ENCODE results near the gene LGALS9B.
"Not testable (repeated sequence)": the region's sequence is repeated elsewhere in the genome, so short reads cannot be mapped to it uniquely, and the experiment has no call there.

LGALS9B gene

DNA sequence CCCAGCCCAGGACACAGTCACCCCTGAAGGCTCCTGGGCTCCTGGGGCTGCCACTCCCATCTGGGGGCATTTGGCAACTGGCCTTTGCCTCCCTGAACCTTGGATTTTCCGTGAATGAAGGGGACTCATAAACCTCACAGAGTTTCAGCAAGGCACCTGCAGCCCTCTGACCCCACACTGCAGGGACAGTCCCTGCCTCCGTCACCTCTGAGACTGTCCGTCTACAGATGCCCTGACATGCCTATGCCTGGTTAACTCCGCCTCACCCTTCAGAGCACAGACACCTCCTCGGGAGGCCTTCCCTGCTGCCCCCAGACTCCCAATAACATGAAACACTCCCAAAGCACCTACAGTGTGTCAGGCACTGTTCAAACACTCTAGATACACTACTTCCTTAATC, 786 bp downstream of the LGALS9B start:
- DNase-seq = not testable (repeated sequence)

DNA sequence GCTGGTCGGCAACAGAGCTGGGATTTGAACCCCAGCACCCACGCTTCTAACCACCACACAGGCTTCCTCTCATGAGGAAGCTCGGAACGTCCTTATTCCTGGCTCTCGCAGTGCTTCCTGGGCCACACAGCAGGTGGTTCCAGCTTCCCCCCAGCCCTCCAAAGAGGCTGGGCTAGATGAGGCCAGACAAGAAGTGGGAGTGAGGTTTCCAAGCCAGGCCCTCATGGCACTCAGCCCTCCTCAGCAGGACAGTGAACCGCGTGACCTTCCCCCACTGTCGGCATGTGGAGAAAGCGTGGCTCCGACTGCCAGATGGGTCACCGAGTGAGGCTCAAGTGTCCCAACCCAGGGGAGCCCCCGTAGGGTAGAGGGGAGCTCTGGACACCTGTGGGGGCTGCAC, 1.8 kb downstream of the LGALS9B start:
- DNase-seq = not testable (repeated sequence)

DNA sequence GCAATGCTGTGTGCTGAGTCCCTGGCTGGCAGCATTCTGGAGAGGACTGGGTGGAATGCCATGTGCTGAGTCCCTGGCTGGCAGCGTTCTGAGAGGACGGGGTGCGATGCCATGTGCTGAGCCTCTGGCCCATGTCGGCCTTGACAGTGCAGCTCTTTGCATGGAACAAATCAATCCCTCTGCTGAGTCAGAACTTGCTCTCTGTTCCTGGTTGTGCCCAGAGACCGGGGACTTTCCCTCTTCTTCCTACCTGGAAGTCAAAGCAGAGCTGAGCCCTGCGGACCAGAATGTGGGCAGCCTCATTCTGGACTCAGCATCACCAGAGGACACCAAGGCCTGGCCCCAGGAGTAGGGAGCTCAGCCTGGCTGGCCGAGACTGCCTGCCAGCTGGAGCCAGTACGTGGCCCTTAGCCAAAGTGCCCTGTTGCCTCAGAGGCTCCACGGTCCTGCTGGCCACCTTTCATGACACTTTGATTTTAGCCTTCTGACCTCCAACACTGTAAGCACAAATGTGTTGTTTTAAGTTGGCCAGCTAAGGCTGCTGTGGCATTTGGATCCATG, 2.4 kb downstream of the LGALS9B start:
- DNase-seq = not testable (repeated sequence)

GRCh38 chr17:20462158-20462557, 5.2 kb downstream of the LGALS9B start:
- DNase-seq = not testable (repeated sequence)

- not testable (repeated sequence) for DNase-seq
Observed at GRCh38 chr17:20457848-20458381, 9.4 kb downstream of the LGALS9B start.

DNA sequence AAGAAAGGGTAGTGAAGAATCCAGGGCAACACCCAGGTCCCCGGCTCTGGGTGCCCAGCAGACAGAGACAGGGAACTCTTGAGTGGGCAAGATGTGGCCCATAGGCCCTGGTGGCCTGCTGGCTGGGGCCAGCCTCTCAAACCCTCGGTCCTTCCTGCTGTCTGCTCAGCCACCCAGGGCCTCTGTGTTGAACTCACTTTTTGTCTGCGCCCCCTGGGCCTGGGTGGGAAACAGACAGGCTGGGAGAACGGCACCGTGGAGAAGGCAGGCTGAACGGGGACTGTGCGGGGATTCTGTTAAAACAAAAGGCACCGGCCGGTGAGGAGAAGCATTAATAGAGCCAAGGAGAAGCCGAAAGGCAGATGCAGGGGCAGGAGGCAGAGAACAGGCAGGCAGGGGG, 12.2 kb downstream of the LGALS9B start:
- not testable (repeated sequence) for DNase-seq

DNA sequence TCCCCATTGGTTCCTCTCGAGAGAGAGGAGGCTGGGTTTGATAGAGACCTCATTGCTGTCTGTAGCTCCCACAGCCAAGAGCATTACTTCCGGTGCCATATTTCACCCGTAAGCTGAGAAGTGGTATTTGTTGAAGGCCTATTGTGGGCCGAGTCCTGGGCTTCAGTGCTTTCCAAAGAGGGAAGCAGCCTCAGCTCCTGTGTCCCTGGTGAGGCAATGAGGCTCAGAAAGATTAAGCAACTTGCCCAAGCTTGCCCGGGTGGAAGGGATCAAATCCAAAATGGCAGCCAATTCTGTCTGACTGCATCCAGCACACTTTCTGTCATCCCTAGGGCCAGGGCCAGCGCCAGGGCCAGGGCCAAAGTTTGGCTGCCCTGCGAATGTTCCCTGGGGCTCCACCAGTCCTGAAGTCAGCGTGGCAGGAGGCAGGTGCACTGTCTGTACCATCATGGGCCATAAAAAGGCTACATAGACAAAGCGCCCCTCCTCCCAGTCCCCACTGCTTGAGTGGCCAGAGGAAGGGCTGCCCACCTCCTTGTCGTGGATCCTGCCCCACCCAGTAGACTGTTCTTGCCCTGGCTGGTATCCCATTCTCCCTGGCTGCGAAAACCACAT, 13.4 kb downstream of the LGALS9B start:
- DNase-seq = not testable (repeated sequence)

DNA sequence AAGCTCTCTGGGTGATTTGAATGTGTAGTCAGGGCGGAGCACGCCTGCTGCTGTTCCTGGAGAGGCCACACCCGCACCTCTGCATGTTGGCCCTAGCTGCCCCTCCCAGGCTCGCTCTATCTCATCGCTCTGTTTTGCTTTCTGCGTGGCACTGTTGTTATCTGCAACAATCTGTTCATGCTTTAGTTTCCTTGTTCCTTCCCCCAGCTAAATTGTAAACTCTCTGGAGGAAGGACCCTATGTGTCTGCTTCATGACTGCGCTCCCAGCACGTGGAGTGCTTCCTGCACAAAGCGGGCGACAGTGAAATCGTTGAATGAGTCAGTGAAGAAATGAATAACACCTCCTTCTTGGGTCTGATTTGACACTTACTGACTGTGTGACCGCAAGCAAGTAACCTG, 16.5 kb downstream of the LGALS9B start:
- not testable (repeated sequence) for DNase-seq

- DNase-seq = not testable (repeated sequence)
Observed at GRCh38 chr17:20447534-20448321, 19.6 kb downstream of the LGALS9B start.

DNA sequence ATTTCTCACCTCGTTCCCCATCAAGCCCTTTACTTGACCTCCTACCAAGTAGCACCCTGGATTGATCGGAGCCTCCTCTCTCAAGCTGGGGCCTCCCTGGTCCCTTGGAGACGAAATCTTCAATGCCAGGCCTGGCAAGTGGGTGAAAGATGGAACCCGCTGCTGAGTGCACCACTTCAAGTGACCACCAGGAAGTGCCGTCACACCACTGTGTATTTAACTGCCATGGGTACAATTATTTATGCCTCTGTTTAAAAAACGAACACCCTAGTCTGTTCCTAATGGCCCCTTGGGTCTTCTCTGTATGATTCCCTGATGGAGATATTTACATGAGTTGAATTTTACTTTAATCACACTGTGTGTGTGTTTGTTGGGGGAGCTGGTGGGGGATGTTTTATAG, 20.4 kb downstream of the LGALS9B start:
- not testable (repeated sequence) for DNase-seq

GRCh38 chr17:20444581-20445236, 22.6 kb downstream of the LGALS9B start:
- not testable (repeated sequence) for DNase-seq

GRCh38 chr17:20444173-20444572, 23.2 kb downstream of the LGALS9B start:
- not testable (repeated sequence) for DNase-seq

GRCh38 chr17:20443632-20444031, 23.7 kb downstream of the LGALS9B start:
- DNase-seq = not testable (repeated sequence)

- DNase-seq = not testable (repeated sequence)
Observed at GRCh38 chr17:20440665-20441064, 26.7 kb downstream of the LGALS9B start.

DNA sequence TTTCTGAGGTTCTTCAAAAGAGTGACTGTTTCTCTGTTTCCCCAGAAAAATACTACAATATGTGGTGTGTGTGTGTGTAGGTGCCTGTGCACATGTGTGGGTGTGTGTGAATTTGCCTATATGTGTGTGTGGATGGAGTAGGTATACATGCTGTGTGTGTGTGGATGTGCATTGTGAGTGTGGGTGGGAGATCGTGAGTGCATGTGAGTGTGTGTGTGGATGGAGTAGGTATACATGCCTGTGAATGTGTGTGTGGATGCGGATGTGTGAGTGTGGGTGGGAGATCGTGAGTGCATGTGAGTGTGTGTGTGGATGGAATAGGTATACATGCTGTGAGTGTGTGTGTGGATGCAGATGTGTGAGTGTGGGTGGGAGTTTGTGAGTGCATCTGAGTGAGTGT, 32.2 kb downstream of the LGALS9B start:
- DNase-seq = not testable (repeated sequence)

DNA sequence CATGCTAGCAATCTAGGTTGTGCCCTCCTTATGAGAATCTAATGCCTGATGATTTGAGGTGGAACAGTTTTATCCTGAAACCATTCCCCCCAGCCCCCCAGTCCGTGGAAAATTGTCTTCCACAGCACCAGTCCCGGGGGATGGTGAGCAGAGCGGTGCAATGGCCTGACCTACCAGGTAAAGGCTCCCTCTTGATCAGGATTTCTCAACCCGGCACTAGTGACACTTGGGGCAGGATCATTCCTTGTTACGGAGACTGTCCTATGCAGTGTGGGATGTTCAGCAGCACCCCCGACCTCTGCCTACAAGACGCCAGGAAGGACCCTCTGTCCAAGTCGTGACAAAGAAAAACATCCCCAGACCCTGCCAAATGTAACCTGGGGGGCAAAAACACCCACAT, 34.0 kb downstream of the LGALS9B start:
- DNase-seq = not testable (repeated sequence)

- DNase-seq = not testable (repeated sequence)
Observed at GRCh38 chr17:20427264-20427663, 40.1 kb downstream of the LGALS9B start.

- DNase-seq = not testable (repeated sequence)
Observed at GRCh38 chr17:20422826-20423225, 44.5 kb downstream of the LGALS9B start.

- DNase-seq = not testable (repeated sequence)
Observed at GRCh38 chr17:20418838-20419237, 48.5 kb downstream of the LGALS9B start.

- not testable (repeated sequence) for DNase-seq
Observed at GRCh38 chr17:20417492-20418080, 49.8 kb downstream of the LGALS9B start.

DNA sequence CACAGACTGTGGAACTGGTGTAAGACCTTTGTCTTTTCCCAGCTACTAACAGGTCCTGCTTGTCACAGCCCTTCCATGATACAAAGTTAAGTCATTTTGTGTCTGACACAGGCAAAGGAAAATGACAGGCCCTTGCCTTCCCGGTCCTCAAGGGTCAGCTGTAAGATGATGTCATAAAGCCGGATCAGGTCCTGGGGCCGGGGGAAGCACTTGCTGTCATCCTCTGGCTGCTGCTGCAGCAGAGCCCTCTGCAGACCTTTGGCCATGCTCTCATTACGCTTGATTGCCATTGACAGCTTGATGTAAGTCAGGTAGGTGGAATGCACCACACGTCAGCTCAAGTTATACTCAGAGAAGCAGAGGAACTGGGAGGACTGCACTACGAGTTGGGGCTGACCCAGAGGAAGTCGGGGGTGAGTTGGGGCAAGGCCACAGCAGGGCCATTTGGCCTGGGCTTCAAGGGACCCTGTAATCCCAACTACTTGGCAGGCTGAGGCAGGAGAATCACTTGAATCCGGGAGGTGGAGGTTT, 50.9 kb downstream of the LGALS9B start:
- not testable (repeated sequence) for DNase-seq

- DNase-seq = not testable (repeated sequence)
Observed at GRCh38 chr17:20415479-20415878, 51.9 kb downstream of the LGALS9B start.

Measured in CD4-positive, alpha-beta T cell treated with Interleukin-1 beta for 1 hour (primary cell).